HuH-7 (cell line): ENCODE results near the gene ZNF26.
"Not testable (repeated sequence)": the region's sequence is repeated elsewhere in the genome, so short reads cannot be mapped to it uniquely, and the experiment has no call there.

ENCODE experiments used
- DNase-seq: peaks from one replicate; pipeline ENCODE4 v3.0.0; 2011; ENCODE audit warnings: low spot score

Gene ZNF26

GRCh38 chr12:132986001-132986884 lies at the start of gene ZNF26:
Gene ZNF26 (plus strand): TSS chr12:132986367. CDS start chr12:132986841, 474 bp downstream.
- peak; percentile 81 for DNase-seq

GRCh38 chr12:132936921-132937320 lies 49.2 kb upstream of the ZNF26 start:
- not testable (repeated sequence) for DNase-seq

DNA sequence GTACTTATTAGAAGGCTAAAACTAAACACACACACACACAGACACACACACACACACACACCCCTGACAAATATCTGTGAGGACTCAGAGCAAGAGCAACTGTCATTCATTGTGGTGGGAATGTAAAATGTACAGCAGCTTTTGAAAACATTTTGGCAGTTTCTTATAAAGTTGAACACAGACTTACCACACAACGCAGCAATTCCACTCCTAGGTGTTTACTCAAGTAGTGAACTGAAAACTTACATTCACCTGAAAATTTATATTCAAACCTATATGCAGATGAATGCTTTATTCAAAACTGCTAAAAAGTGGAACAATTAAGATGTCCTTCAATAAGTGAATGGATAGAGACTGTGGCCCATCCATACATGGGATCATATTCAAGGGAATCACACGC lies 48.7 kb upstream of the ZNF26 start:
- DNase-seq, result no peak

- not testable (repeated sequence) for DNase-seq
Observed at GRCh38 chr12:132938807-132939206, 47.4 kb upstream of the ZNF26 start.

DNA sequence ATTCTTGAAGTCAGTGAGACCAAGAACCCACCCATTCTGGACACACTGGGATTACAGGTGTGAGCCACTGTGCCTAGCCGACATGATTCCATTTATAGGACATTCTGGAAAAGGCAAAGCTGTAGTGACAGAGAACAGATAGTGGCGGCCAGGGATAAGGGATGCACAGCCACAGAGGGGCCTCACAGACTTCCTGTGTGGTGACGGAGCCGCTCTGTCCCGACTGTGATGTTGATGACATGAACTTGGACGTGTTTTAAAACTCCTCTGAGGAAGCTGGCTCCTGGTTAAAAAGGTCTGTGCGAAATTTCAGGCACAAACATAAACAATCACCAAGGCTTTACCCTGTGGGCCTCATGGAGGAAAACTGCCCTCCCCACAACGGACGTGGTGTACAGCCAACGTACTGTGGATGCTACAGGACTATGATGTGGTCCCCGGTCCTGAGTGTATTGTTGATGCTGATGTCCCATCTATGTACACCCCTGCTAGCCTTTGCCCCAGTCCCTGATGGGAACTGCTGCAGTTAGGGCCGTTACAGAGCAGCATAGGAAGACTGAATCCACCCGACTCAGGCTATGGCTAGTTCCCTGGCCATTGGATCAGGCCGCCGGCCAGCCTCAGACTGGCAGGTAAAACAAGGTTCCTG lies 46.0 kb upstream of the ZNF26 start:
- DNase-seq, result no peak

- no peak for DNase-seq
Observed at GRCh38 chr12:132941336-132941954, 44.7 kb upstream of the ZNF26 start.

DNA sequence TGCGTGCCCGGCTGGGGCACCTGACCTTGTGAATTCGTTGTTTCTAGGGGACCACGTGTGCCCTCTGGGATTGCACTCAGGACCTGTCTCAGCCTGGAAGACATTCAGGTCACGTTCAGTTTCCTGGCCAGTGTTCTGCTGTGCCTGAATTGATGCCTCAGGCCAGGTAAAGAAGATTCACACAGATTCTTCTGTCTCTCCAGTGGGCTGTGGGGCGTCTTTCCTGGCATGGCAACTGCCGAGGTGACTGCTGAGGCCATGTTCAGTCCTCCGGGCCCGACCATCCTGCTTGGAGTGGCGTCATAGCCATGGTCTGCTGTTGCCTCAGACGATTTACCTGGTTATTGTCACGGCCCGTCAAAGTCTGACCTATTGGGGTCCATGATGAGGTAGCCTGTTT lies 43.6 kb upstream of the ZNF26 start:
- no peak for DNase-seq

DNA sequence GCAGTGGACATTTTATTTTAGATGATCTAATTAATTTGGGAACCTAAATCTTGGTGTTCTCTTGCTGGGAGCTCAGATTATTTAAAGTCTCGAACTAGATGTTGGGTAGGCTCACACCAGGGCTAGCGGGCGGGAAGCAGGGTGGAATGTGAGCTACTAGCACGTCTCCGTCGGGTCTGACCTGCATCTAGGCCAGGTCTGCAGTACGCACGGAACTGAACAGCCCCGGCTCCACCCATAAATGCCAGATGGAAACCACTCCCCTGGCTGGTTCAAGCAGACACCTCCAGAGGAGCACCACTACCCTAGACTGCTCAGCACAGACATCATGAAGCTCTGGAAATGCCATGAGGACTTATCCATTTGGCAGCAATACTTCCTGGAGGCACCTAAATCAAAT lies 40.4 kb upstream of the ZNF26 start:
- no peak for DNase-seq

DNA sequence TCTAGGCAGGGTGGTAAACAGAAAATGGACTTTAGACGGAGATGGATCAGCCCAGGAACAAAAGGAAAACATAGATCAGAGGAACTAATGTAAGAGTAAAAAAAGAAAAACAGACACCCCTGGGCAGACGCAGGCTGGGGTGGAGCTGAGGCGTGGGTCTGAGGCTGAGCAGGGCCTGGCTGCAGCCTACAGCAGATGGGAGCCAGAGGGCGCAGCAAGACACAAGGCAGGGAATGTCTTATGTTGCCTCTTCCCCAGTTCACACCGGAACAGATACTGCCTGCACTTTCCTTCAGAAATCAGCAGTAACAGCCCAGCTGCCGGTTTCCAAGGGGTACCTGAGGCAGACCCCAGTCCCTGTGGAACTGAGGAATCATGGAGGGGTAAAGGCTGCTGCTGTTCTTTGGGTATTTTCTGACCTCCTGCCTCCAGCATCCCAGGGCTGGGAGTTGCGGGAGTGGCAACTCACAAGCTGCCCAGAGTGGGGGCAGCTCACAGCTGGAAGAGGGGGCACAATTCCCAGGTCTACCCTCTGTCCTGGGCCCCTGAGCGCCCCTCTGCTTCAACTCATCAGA lies 39.8 kb upstream of the ZNF26 start:
- DNase-seq, result no peak

- no peak for DNase-seq
Observed at GRCh38 chr12:132948146-132949066, 37.8 kb upstream of the ZNF26 start.

DNA sequence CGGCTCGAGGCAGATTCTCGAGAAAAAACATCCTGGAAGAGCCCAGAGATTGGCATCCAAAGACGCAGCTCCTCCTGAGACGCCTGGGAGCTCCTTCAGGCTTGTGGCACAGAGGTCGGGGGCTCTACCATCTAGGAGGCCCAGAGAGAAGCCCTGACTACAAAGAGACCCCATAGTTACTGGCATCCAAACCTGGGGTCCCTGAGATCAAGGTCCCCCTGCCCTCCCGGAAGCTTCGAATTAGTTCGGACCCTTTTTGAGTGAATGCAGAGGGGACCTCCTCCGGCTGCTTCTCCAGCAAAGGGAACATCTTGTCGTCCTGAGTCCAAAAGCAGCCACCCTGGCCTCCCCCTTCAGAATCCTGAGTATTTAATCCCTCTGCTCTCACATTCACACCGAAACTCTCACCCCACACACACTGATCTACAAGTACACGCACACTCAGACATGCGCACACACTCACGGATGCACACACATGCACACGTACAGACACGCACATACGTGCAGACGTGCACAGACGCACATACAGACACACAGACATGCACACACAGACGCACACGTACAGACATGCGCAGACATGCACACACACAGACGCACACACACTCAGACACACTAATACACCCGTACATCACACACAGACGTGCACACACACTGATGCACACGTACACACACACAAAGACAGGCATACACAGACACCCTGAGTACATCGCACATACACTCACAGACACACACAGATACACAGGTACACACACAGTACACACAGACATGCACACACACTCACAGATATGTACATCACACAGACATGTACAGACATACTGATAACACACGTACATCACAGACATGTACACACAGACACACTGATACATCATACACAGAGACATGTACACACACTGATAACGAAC lies 36.0 kb upstream of the ZNF26 start:
- DNase-seq, result no peak

- DNase-seq, result no peak
Observed at GRCh38 chr12:132950844-132951535, 35.2 kb upstream of the ZNF26 start.

DNA sequence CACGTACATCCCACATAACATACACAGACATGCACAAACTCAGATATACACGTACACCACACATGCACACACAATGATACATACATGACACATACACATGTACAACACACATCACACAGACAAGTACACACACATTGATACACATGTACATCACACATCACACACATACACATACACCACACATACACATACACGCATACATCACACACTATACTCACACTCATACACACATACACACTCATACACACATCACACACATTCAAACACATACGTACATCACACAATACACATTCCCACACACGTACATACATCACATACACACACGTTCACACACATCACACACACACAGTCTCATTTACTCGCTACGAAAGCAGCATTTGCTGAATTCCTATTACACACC lies 34.5 kb upstream of the ZNF26 start:
- no peak for DNase-seq

GRCh38 chr12:132952371-132953162 lies 33.6 kb upstream of the ZNF26 start:
- no peak for DNase-seq

GRCh38 chr12:132953163-132953425 lies 33.1 kb upstream of the ZNF26 start:
- no peak for DNase-seq

DNA sequence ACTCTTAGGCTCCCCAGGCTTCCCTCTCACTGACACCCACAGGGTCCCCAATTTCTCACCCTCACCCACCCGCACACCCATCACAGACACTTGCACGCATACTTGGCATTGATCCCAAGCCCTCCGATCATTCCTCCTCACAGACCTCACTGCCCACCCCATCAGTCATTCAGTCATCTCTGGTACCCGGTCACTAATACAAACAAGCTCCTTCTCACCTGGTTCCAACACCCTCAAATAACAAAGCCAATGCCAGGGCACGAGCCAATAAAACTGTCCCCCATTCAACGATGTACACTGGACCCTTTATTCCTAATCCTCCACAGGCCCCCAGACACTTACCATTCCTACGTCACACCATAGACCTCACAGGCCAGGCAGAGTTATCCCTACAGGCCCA lies 32.4 kb upstream of the ZNF26 start:
- no peak for DNase-seq

DNA sequence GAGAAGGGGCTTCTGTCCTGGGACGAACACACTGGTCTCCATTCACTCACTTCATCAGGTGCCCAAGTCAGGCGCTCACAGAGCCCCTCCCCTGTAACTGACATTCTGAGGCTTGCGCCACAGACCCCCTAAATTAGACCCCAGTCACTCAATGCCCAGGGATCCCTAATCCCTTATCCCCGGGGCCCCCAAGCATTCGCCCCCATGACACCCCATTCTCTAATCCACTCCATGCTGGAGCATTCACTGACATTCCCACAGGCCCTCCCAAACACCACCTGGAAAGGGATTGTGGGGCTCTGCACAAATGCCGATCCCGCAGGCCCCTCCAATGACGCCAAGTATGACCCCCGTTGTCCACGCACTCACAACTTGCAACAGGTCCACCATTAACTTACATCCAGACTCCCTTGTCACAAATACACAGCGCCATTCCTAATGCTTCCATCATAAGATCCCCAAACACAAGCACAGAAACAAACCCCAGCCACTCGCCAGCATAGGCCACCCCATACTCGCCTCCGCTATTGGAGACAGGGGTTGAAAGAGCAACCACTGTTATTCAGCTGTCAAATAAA lies 31.6 kb upstream of the ZNF26 start:
- no peak for DNase-seq

DNA sequence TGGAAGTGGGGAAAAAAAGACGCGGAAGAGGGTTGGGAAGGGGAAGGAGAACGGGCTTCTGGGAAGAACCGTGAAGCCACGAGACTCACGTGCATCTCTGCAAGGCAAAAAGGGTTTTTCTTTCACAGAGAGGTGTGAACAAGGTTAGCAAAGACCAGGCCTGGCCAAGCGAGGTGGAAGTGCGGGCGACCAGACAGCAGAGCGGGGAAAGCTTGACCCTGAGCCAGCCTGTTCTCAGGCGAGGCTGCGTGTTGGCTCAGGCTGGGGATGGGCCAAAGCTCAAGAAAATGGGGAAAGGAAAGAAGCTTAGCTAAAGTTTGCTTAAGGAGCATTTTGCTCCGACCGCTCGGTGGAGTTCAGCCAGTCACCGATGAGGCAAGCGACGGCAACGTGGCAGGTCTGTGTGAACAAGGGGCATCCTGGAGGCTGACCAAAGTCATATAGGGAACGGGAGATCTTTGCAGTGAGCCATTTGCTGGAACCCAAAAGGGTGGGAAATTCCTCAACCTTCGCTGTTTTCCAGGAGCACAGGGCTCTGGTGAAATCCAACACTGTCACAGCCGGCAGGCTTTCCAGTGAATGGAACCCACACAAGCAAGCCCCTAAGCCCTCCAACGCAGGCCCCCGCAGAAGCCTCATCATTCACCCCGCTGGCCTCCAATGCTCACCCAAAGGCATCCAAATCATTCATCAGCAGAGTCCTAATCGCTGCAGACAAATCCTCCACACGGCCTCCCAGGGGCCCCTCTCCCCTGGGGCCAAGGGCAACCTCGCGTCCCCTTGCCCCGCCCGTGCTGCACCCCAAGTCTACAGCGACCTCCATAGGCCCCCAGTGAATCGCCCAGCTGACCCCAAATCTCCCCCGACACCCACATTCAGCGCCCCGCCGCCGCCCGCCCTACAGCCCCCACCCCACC lies 30.8 kb upstream of the ZNF26 start:
- peak; percentile 25 for DNase-seq
